Measurements from ENCODE around the gene PSMC1. TPM values are rescaled to one million over a fixed set of nuclear protein-coding genes. Genes with fewer than 3 reads are reported as not detected.

Gene PSMC1
- total RNA-seq, 1 donor from 2014 or later, result 162 TPM

GRCh38 chr14:90297876-90298629 lies 41.7 kb downstream of the PSMC1 start:
- DNase-seq (ENCODE audit: low spot score), result no peak
- intact Hi-C loops (cut with micrococcal nuclease), result no loop called here
- Mint-ChIP-seq H3K4me1 (ENCODE audit: low read depth) (peaks cover 8% of the 10 kb centered on the region), H3K27me3 (ENCODE audit: low read depth) (no peaks in the 10 kb centered on the region), H3K36me3 (ENCODE audit: low read depth) (peaks cover 53% of the 10 kb centered on the region), H3K4me3 (ENCODE audit: low read depth) (no peak overlapping the region), H3K9me3 (no peaks in the 10 kb centered on the region), H3K27ac (no peak overlapping the region)

GRCh38 chr14:90299408-90299807 lies 43.1 kb downstream of the PSMC1 start:
- Mint-ChIP-seq H3K27me3 (ENCODE audit: low read depth) (no peaks in the 10 kb centered on the region), H3K4me1 (ENCODE audit: low read depth) (peaks cover 8% of the 10 kb centered on the region), H3K27ac (no peak overlapping the region), H3K9me3 (no peaks in the 10 kb centered on the region), H3K4me3 (ENCODE audit: low read depth) (no peak overlapping the region), H3K36me3 (ENCODE audit: low read depth) (peaks cover 56% of the 10 kb centered on the region)
- DNase-seq (ENCODE audit: low spot score), result no peak
- intact Hi-C loops (cut with micrococcal nuclease), result no loop called here

DNA sequence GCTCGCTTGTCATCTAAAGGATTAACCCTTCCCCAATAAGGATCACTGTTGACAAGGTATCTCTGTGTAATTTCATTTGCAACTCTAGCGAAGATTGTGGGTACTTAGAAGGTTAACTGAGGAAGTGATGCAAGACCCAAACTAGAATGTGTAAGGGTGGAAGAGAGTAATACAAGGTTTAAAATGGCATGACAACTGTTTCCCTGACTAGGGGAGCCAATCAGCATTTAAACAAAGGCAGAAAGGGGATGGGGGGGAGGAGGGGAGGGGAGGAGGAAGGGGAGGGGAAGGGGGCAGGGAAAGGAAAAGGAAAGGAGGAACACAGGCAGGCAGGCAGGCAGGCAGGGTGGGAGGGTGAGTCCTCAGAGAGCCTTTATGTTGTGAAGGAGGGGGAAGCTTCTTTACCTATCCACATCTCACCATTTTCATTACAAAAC lies 44.3 kb downstream of the PSMC1 start:
- Mint-ChIP-seq H3K4me1 (ENCODE audit: low read depth) (peaks cover 8% of the 10 kb centered on the region), H3K4me3 (ENCODE audit: low read depth) (no peak overlapping the region)

DNA sequence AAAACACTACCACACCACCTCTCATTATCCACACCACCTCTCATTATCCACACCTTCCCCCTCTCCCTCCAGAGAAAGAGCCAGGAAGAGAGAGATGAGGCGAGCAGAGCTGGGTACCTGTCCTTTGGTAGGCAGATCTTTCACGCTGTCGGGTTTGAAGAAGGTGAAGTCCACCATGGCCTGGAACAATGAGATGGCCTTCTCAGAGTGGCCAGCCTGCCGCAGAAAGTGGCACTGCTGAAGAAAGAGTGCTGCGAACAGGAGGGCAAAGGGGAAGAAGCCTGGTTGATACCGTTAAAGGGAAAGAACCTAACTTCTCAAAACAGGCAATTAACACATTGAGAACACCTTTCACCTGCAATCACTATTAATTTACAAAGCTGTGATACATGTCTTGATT lies 44.8 kb downstream of the PSMC1 start:
- Mint-ChIP-seq H3K9me3 (no peaks in the 10 kb centered on the region), H3K36me3 (ENCODE audit: low read depth) (peaks cover 61% of the 10 kb centered on the region), H3K27me3 (ENCODE audit: low read depth) (no peaks in the 10 kb centered on the region), H3K4me1 (ENCODE audit: low read depth) (peaks cover 8% of the 10 kb centered on the region), H3K4me3 (ENCODE audit: low read depth) (no peak overlapping the region), H3K27ac (peak overlapping the region; percentile 48)
- intact Hi-C loops (cut with micrococcal nuclease), result loop anchor here (2.0 kb wide), 1 partner anchor 30 kb away; the partner anchor contains the start of gene NRDE2
- no peak for DNase-seq (ENCODE audit: low spot score)

More for the DNA sequence above, 44.3 kb downstream of the PSMC1 start:
- no peaks in the 10 kb centered on the region for H3K27me3 Mint-ChIP-seq (ENCODE audit: low read depth)
- no peak for DNase-seq (ENCODE audit: low spot score)
- no peaks in the 10 kb centered on the region for H3K9me3 Mint-ChIP-seq
- peak overlapping the region; percentile 56 for H3K27ac Mint-ChIP-seq
- H3K36me3 Mint-ChIP-seq (ENCODE audit: low read depth), result peaks cover 61% of the 10 kb centered on the region
- intact Hi-C loops (cut with micrococcal nuclease), result loop anchor here (2.0 kb wide), 1 partner anchor 30 kb away; the partner anchor contains the start of gene NRDE2

DNA sequence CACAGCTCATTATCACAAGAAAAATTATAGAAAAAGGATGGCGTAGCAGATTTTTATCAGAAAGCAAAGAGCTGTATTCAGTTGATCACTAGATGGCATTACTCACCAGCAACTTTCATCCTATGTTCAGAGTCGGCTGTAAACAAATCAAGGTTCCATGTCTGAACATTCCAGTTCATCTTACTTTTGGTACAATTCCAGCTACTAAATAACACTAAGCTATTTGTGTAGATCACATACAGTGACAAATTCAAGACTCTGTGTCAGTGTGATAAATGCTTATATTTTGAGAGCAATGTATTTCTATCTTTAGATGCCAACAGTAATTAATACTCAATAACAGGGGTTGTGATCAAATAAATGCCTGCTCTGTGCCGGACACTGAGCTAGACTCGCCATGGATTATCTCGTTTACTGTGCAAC lies 45.3 kb downstream of the PSMC1 start:
- no peak overlapping the region for H3K27ac Mint-ChIP-seq

GRCh38 chr14:90302529-90303303 lies 46.4 kb downstream of the PSMC1 start:
- H3K9me3 Mint-ChIP-seq, result no peaks in the 10 kb centered on the region
- no peak overlapping the region for H3K27ac Mint-ChIP-seq
- no peak overlapping the region for H3K4me3 Mint-ChIP-seq (ENCODE audit: low read depth)
- no peak for DNase-seq (ENCODE audit: low spot score)
- peaks cover 52% of the 10 kb centered on the region for H3K36me3 Mint-ChIP-seq (ENCODE audit: low read depth)
- H3K27me3 Mint-ChIP-seq (ENCODE audit: low read depth), result no peaks in the 10 kb centered on the region
- intact Hi-C loops (cut with micrococcal nuclease), result no loop called here
- H3K4me1 Mint-ChIP-seq (ENCODE audit: low read depth), result peaks cover 8% of the 10 kb centered on the region

More for the DNA sequence above, 45.3 kb downstream of the PSMC1 start:
- H3K9me3 Mint-ChIP-seq, result no peaks in the 10 kb centered on the region
- H3K4me1 Mint-ChIP-seq (ENCODE audit: low read depth), result peaks cover 8% of the 10 kb centered on the region
- peaks cover 55% of the 10 kb centered on the region for H3K36me3 Mint-ChIP-seq (ENCODE audit: low read depth)
- H3K27me3 Mint-ChIP-seq (ENCODE audit: low read depth), result no peaks in the 10 kb centered on the region
- no peak overlapping the region for H3K4me3 Mint-ChIP-seq (ENCODE audit: low read depth)
- intact Hi-C loops (cut with micrococcal nuclease), result loop anchor here (2.0 kb wide), 1 partner anchor 29 kb away; the partner anchor contains the start of gene NRDE2
- no peak for DNase-seq (ENCODE audit: low spot score)

DNA sequence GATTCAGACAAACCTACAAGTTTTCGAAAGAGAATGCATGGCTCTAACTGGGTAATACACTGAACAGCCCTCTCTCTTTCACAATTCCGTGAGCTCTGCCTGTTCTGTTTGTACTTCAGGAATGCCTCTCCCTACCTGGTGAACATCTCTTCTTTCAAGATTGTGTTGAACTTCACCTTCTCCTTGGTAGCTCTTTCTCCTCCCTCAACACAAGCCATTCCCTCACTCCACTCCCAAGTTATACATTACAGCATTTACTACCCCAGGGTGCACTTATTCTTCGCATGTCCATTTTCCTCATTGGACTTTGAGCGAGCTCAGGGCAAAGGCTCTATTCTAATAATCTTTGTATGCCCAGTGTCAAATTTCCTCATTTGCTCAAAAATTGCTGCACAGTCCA lies 47.1 kb downstream of the PSMC1 start:
- no peak overlapping the region for H3K27ac Mint-ChIP-seq
- H3K27me3 Mint-ChIP-seq (ENCODE audit: low read depth), result no peaks in the 10 kb centered on the region
- no peak overlapping the region for H3K4me3 Mint-ChIP-seq (ENCODE audit: low read depth)
- peaks cover 55% of the 10 kb centered on the region for H3K36me3 Mint-ChIP-seq (ENCODE audit: low read depth)
- intact Hi-C loops (cut with micrococcal nuclease), result no loop called here
- peaks cover 8% of the 10 kb centered on the region for H3K4me1 Mint-ChIP-seq (ENCODE audit: low read depth)
- H3K9me3 Mint-ChIP-seq, result no peaks in the 10 kb centered on the region
- DNase-seq (ENCODE audit: low spot score), result no peak

DNA sequence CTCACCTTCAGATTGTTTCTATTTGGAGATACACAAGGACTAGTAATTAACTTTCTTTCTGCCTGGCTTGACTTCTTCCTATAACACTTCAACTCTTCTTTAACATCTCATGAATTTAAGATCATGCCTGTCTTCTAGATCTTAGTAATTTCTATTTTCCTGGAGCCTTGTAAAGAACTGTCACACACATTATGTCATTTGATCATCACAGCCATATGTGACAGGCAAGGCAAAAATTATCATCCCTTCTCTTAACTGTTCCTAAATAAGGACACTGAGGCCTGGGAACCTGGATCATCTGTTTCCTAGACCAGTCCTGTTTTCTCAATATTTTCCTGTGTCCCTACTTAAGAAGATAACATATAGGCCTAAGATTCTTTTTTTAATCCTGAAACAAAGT lies 48.1 kb downstream of the PSMC1 start:
- intact Hi-C loops (cut with micrococcal nuclease), result no loop called here
- H3K36me3 Mint-ChIP-seq (ENCODE audit: low read depth), result peaks cover 64% of the 10 kb centered on the region
- no peaks in the 10 kb centered on the region for H3K27me3 Mint-ChIP-seq (ENCODE audit: low read depth)
- no peak overlapping the region for H3K4me3 Mint-ChIP-seq (ENCODE audit: low read depth)
- H3K4me1 Mint-ChIP-seq (ENCODE audit: low read depth), result peaks cover 8% of the 10 kb centered on the region
- no peak for DNase-seq (ENCODE audit: low spot score)
- H3K27ac Mint-ChIP-seq, result no peak overlapping the region
- no peaks in the 10 kb centered on the region for H3K9me3 Mint-ChIP-seq

- H3K36me3 Mint-ChIP-seq (ENCODE audit: low read depth), result peaks cover 61% of the 10 kb centered on the region
- no peak overlapping the region for H3K27ac Mint-ChIP-seq
Observed at GRCh38 chr14:90305176-90305601, 48.8 kb downstream of the PSMC1 start.

DNA sequence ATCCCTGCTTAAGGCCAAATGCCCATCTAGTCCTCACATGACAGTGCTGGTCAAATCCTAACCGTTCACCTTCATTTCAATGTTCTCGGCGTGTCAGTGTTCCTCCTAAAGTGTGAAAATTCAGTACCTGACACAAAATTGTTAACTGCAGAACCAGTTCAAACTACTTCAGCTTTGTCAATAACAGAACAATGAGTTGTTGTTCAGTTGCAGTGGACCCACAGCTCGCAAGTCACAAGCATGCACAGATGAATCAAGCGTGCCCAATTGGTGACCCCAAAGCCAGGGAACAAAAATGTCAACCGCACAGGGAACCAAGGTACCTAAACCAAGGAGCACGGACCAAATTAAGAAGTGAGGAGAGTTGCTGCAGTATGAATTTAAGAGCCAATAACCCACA lies 52.2 kb downstream of the PSMC1 start:
- no peaks in the 10 kb centered on the region for H3K4me1 Mint-ChIP-seq (ENCODE audit: low read depth)
- no peaks in the 10 kb centered on the region for H3K9me3 Mint-ChIP-seq
- no peak overlapping the region for H3K4me3 Mint-ChIP-seq (ENCODE audit: low read depth)
- no peak overlapping the region for H3K27ac Mint-ChIP-seq
- no peak for DNase-seq (ENCODE audit: low spot score)
- intact Hi-C loops (cut with micrococcal nuclease), result no loop called here
- H3K27me3 Mint-ChIP-seq (ENCODE audit: low read depth), result no peaks in the 10 kb centered on the region
- peaks cover 58% of the 10 kb centered on the region for H3K36me3 Mint-ChIP-seq (ENCODE audit: low read depth)

More at GRCh38 chr14:90305176-90305601, 48.8 kb downstream of the PSMC1 start:
- Mint-ChIP-seq H3K4me3 (ENCODE audit: low read depth) (no peak overlapping the region), H3K4me1 (ENCODE audit: low read depth) (peaks cover 8% of the 10 kb centered on the region), H3K9me3 (no peaks in the 10 kb centered on the region), H3K27me3 (ENCODE audit: low read depth) (no peaks in the 10 kb centered on the region)
- DNase-seq (ENCODE audit: low spot score), result no peak
- intact Hi-C loops (cut with micrococcal nuclease), result no loop called here

DNA sequence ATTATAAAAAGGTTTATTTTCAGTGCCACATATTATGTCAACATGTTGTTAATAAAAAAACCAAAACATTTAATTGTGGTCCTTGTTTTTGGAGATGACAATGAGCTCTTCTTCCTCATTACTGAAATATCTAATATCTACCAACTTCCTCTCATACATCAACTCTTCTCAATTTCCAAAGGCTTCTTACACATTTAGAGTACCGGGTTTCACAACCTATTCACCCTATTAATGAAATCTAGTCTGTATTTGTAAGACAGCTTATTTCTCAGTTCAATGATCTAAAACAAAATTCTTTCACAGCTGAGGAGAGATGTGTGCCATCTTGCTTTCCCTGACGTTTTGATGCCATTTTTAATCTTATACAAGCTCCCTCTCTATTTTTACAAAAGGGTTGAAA lies 60.9 kb downstream of the PSMC1 start:
- Mint-ChIP-seq H3K4me1 (ENCODE audit: low read depth) (peaks cover 8% of the 10 kb centered on the region), H3K27me3 (ENCODE audit: low read depth) (no peaks in the 10 kb centered on the region), H3K4me3 (ENCODE audit: low read depth) (no peak overlapping the region), H3K36me3 (ENCODE audit: low read depth) (peaks cover 40% of the 10 kb centered on the region), H3K9me3 (no peaks in the 10 kb centered on the region), H3K27ac (no peak overlapping the region)
- DNase-seq (ENCODE audit: low spot score), result no peak
- intact Hi-C loops (cut with micrococcal nuclease), result no loop called here

GRCh38 chr14:90318016-90318415 lies 61.7 kb downstream of the PSMC1 start:
- H3K4me3 Mint-ChIP-seq (ENCODE audit: low read depth), result no peak overlapping the region
- no peak overlapping the region for H3K27ac Mint-ChIP-seq
- DNase-seq (ENCODE audit: low spot score), result no peak
- H3K27me3 Mint-ChIP-seq (ENCODE audit: low read depth), result no peaks in the 10 kb centered on the region
- intact Hi-C loops (cut with micrococcal nuclease), result no loop called here
- peaks cover 37% of the 10 kb centered on the region for H3K36me3 Mint-ChIP-seq (ENCODE audit: low read depth)
- H3K4me1 Mint-ChIP-seq (ENCODE audit: low read depth), result peaks cover 8% of the 10 kb centered on the region
- no peaks in the 10 kb centered on the region for H3K9me3 Mint-ChIP-seq

GRCh38 chr14:90319173-90319572 lies 62.8 kb downstream of the PSMC1 start:
- peaks cover 8% of the 10 kb centered on the region for H3K4me1 Mint-ChIP-seq (ENCODE audit: low read depth)
- H3K36me3 Mint-ChIP-seq (ENCODE audit: low read depth), result peaks cover 33% of the 10 kb centered on the region
- H3K9me3 Mint-ChIP-seq, result no peaks in the 10 kb centered on the region
- no peaks in the 10 kb centered on the region for H3K27me3 Mint-ChIP-seq (ENCODE audit: low read depth)
- DNase-seq (ENCODE audit: low spot score), result no peak
- H3K27ac Mint-ChIP-seq, result no peak overlapping the region
- intact Hi-C loops (cut with micrococcal nuclease), result no loop called here
- no peak overlapping the region for H3K4me3 Mint-ChIP-seq (ENCODE audit: low read depth)
